Neural progenitor cell (in vitro differentiated cells): ENCODE results near the gene LIG3. TPM values are rescaled to one million over a fixed set of nuclear protein-coding genes. Genes with fewer than 3 reads are reported as not detected.

Experiments
- DNase-seq: peaks from one replicate; pipeline ENCODE4 v3.0.0-alpha.2; 2016; ENCODE audit warnings: low spot score
- H2AFZ ChIP-seq: fragments of 200-600 bp; sonication (generic); replicated peaks from 2 replicates; pipeline ENCODE4 v1.6.1; 2016; ENCODE audit warnings: antibody characterized with exemption
- H3F3A ChIP-seq: fragments of 200-600 bp; sonication (generic); 2 replicates; pipeline ENCODE4 v1.6.1; 2016; ENCODE audit warnings: antibody characterized with exemption, low read depth
- H3K27ac ChIP-seq: fragments of 200-600 bp; sonication (generic); 2 replicates; pipeline ENCODE4 v1.5.1; 2016; ENCODE audit warnings: mild to moderate bottlenecking
- H3K27me3 ChIP-seq: fragments of 200-600 bp; sonication (generic); 2 replicates; pipeline ENCODE4 v1.6.1; 2016; ENCODE audit warnings: mild to moderate bottlenecking, moderate library complexity
- H3K36me3 ChIP-seq: fragments of 200-600 bp; sonication (generic); 2 replicates; pipeline ENCODE4 v1.5.1; 2016
- H3K4me1 ChIP-seq: fragments of 200-600 bp; sonication (generic); 2 replicates; pipeline ENCODE4 v1.6.1; 2016; ENCODE audit warnings: mixed run types
- H3K4me2 ChIP-seq: fragments of 200-600 bp; sonication (generic); 2 replicates; pipeline ENCODE4 v1.6.1; 2016
- H3K4me3 ChIP-seq: fragments of 200-600 bp; sonication (generic); 2 replicates; pipeline ENCODE4 v1.5.1; 2016
- H3K79me2 ChIP-seq: fragments of 200-600 bp; sonication (generic); 2 replicates; pipeline ENCODE4 v1.6.1; 2016; ENCODE audit warnings: low read depth
- H3K9ac ChIP-seq: fragments of 200-600 bp; sonication (generic); 2 replicates; pipeline ENCODE4 v1.6.1; 2016
- H3K9me3 ChIP-seq: fragments of 200-600 bp; sonication (generic); 2 replicates; pipeline ENCODE4 v1.5.1; 2016; ENCODE audit warnings: low read depth
- H4K20me1 ChIP-seq: fragments of 200-600 bp; sonication (generic); 2 replicates; pipeline ENCODE4 v1.6.1; 2016; ENCODE audit warnings: low read depth
- H3K27ac Mint-ChIP-seq: 3 replicates; pipeline ENCODE4 v1.8.0; 2021; ENCODE audit warnings: mixed read lengths
- H3K27me3 Mint-ChIP-seq: 2 replicates; pipeline ENCODE4 v1.8.0; 2022; ENCODE audit warnings: low read depth, mild to moderate bottlenecking, inconsistent platforms, moderate library complexity, mixed read lengths; ENCODE audit not compliant: insufficient read depth
- H3K36me3 Mint-ChIP-seq: 3 replicates; pipeline ENCODE4 v1.8.0; 2021; ENCODE audit warnings: mixed read lengths
- H3K4me1 Mint-ChIP-seq: 3 replicates; pipeline ENCODE4 v1.8.0; 2021; ENCODE audit warnings: mixed read lengths
- H3K4me3 Mint-ChIP-seq: 3 replicates; pipeline ENCODE4 v1.8.0; 2021; ENCODE audit warnings: mild to moderate bottlenecking, moderate library complexity, mixed read lengths
- H3K9me3 Mint-ChIP-seq: 3 replicates; pipeline ENCODE4 v1.8.0; 2020; ENCODE audit warnings: mixed read lengths
- CTCF ChIP-seq: fragments of 200-600 bp; sonication (generic); IDR thresholded peaks from 2 replicates; pipeline ENCODE4 v1.5.1; 2017; ENCODE audit warnings: antibody characterized with exemption, mild to moderate bottlenecking
- EZH2 ChIP-seq: fragments of 200-600 bp; sonication (generic); IDR thresholded peaks from 2 replicates; pipeline ENCODE4 v1.6.1; 2017; ENCODE audit warnings: antibody characterized with exemption, mild to moderate bottlenecking, moderate library complexity
- EZH2phosphoT487 ChIP-seq: fragments of 200-600 bp; sonication (generic); IDR thresholded peaks from 2 replicates; pipeline ENCODE4 v1.6.1; 2017; ENCODE audit warnings: antibody characterized with exemption
- total RNA-seq: library from RNA; depleted of rRNA; stranded (reverse); fragments of >200 nt; gene quantifications from 2 replicates; pipeline ENCODE4 v1.2.3, GENCODE V29; 2015; ENCODE audit warnings: low replicate concordance

The LIG3 gene
- total RNA-seq, 1 donor from 2014 or later, result 89.6 TPM

GRCh38 chr17:35018814-35019213, 38.5 kb downstream of the LIG3 start:
- Histone ChIP-seq H3K36me3 (no peaks in the 10 kb centered on the region), H3K27me3 (no peaks in the 10 kb centered on the region), H3K4me2 (no peak overlapping the region), H4K20me1 (no peaks in the 10 kb centered on the region), H3K79me2 (no peaks in the 10 kb centered on the region), H2AFZ (no peak overlapping the region), H3K4me1 (peaks cover 23% of the 10 kb centered on the region), H3K4me3 (no peak overlapping the region), H3F3A (peaks cover 8% of the 10 kb centered on the region), H3K27ac (no peak overlapping the region), H3K9me3 (no peaks in the 10 kb centered on the region), H3K9ac (no peak overlapping the region)
- Mint-ChIP-seq H3K36me3 (peaks cover 4% of the 10 kb centered on the region), H3K4me1 (no peaks in the 10 kb centered on the region), H3K27ac (no peak overlapping the region), H3K9me3 (no peaks in the 10 kb centered on the region), H3K27me3 (no peaks in the 10 kb centered on the region), H3K4me3 (no peak overlapping the region)
- TF ChIP-seq EZH2phosphoT487 (no peak), EZH2 (no peak), CTCF (no peak)
- DNase-seq, result no peak

- Histone ChIP-seq H3K27me3 (no peaks in the 10 kb centered on the region), H3K9ac (no peak overlapping the region), H3K9me3 (no peaks in the 10 kb centered on the region), H3K36me3 (no peaks in the 10 kb centered on the region), H3K27ac (no peak overlapping the region), H3K4me3 (no peak overlapping the region), H3F3A (peaks cover 5% of the 10 kb centered on the region), H4K20me1 (no peaks in the 10 kb centered on the region), H3K79me2 (no peaks in the 10 kb centered on the region), H3K4me2 (no peak overlapping the region), H2AFZ (no peak overlapping the region), H3K4me1 (peaks cover 16% of the 10 kb centered on the region)
- H3K27ac Mint-ChIP-seq, result no peak overlapping the region
- no peak overlapping the region for H3K4me3 Mint-ChIP-seq
- peaks cover 4% of the 10 kb centered on the region for H3K36me3 Mint-ChIP-seq
- DNase-seq, result no peak
- no peaks in the 10 kb centered on the region for H3K4me1 Mint-ChIP-seq
- no peaks in the 10 kb centered on the region for H3K9me3 Mint-ChIP-seq
- TF ChIP-seq CTCF (no peak), EZH2phosphoT487 (no peak), EZH2 (no peak)
- no peaks in the 10 kb centered on the region for H3K27me3 Mint-ChIP-seq
Measured at GRCh38 chr17:35019386-35020179, 39.3 kb downstream of the LIG3 start.

- H2AFZ ChIP-seq, result no peak overlapping the region
- H3K4me1 Mint-ChIP-seq, result no peaks in the 10 kb centered on the region
- H3K27ac Mint-ChIP-seq, result no peak overlapping the region
- H3K4me1 ChIP-seq, result peaks cover 9% of the 10 kb centered on the region
- no peaks in the 10 kb centered on the region for H3K36me3 ChIP-seq
- H3F3A ChIP-seq, result no peaks in the 10 kb centered on the region
- no peak overlapping the region for H3K9ac ChIP-seq
- no peaks in the 10 kb centered on the region for H3K79me2 ChIP-seq
- no peaks in the 10 kb centered on the region for H3K27me3 Mint-ChIP-seq
- no peak for DNase-seq
- H3K9me3 Mint-ChIP-seq, result no peaks in the 10 kb centered on the region
- no peak overlapping the region for H3K27ac ChIP-seq
- H3K4me2 ChIP-seq, result no peak overlapping the region
- no peaks in the 10 kb centered on the region for H3K36me3 Mint-ChIP-seq
- TF ChIP-seq CTCF (no peak), EZH2phosphoT487 (no peak), EZH2 (no peak)
- H3K9me3 ChIP-seq, result no peaks in the 10 kb centered on the region
- no peak overlapping the region for H3K4me3 Mint-ChIP-seq
- H4K20me1 ChIP-seq, result no peaks in the 10 kb centered on the region
- no peak overlapping the region for H3K4me3 ChIP-seq
- no peaks in the 10 kb centered on the region for H3K27me3 ChIP-seq
Measured at GRCh38 chr17:35021520-35022380, 41.4 kb downstream of the LIG3 start.
